ENCODE data around the gene MYO5B. TPM values are rescaled to one million over a fixed set of nuclear protein-coding genes. Genes with fewer than 3 reads are reported as not detected.

Gene MYO5B
- total RNA-seq, 2 donors from 2014 or later = 1.2 to 1.4 TPM

- DNase-seq (ENCODE audit: low spot score) = no peak
- intact Hi-C loops (cut with DNase I) = no loop called here
Observed at GRCh38 chr18:50089702-50090101, 105.2 kb downstream of the MYO5B start.

- intact Hi-C loops (cut with DNase I) = no loop called here
- no peak for DNase-seq (ENCODE audit: low spot score)
Observed at GRCh38 chr18:50083708-50084107, 111.2 kb downstream of the MYO5B start.

GRCh38 chr18:50080932-50081560, 113.9 kb downstream of the MYO5B start:
- intact Hi-C loops (cut with DNase I) = no loop called here
- no peak for DNase-seq (ENCODE audit: low spot score)

- intact Hi-C loops (cut with DNase I) = no loop called here
- DNase-seq (ENCODE audit: low spot score) = no peak
Observed at GRCh38 chr18:50080316-50080715, 114.6 kb downstream of the MYO5B start.

- intact Hi-C loops (cut with DNase I) = loop anchor here in 1 of 2 donors (5.0 kb wide), 1 partner anchor 1983 kb away; no protein-coding TSS in a partner anchor
- no peak for DNase-seq (ENCODE audit: low spot score)
Observed at GRCh38 chr18:50079571-50080295, 115.2 kb downstream of the MYO5B start.

- intact Hi-C loops (cut with DNase I) = loop anchor here in 1 of 2 donors (5.0 kb wide), 1 partner anchor 1986 kb away; no protein-coding TSS in a partner anchor
- DNase-seq (ENCODE audit: low spot score) = no peak
Observed at GRCh38 chr18:50076277-50076676, 118.7 kb downstream of the MYO5B start.

- DNase-seq (ENCODE audit: low spot score) = no peak
- intact Hi-C loops (cut with DNase I) = loop anchor here in 1 of 2 donors (5.0 kb wide), 1 partner anchor 1987 kb away; no protein-coding TSS in a partner anchor
Observed at GRCh38 chr18:50075772-50076171, 119.2 kb downstream of the MYO5B start.

- intact Hi-C loops (cut with DNase I) = no loop called here
- DNase-seq (ENCODE audit: low spot score) = no peak
Observed at GRCh38 chr18:50074404-50074803, 120.5 kb downstream of the MYO5B start.

- intact Hi-C loops (cut with DNase I) = no loop called here
- no peak for DNase-seq (ENCODE audit: low spot score)
Observed at GRCh38 chr18:50073319-50073718, 121.6 kb downstream of the MYO5B start.

- no peak for DNase-seq (ENCODE audit: low spot score)
- intact Hi-C loops (cut with DNase I) = no loop called here
Observed at GRCh38 chr18:50072146-50072545, 122.8 kb downstream of the MYO5B start.

- DNase-seq (ENCODE audit: low spot score) = no peak
- intact Hi-C loops (cut with DNase I) = no loop called here
Observed at GRCh38 chr18:50071397-50071796, 123.5 kb downstream of the MYO5B start.

- DNase-seq (ENCODE audit: low spot score) = no peak
- intact Hi-C loops (cut with DNase I) = no loop called here
Observed at GRCh38 chr18:50069422-50069821, 125.5 kb downstream of the MYO5B start.

- no peak for DNase-seq (ENCODE audit: low spot score)
- intact Hi-C loops (cut with DNase I) = no loop called here
Observed at GRCh38 chr18:50065527-50065926, 129.4 kb downstream of the MYO5B start.

GRCh38 chr18:50065039-50065438, 129.9 kb downstream of the MYO5B start:
- intact Hi-C loops (cut with DNase I) = no loop called here
- no peak for DNase-seq (ENCODE audit: low spot score)

GRCh38 chr18:50061876-50062517, 132.9 kb downstream of the MYO5B start:
- intact Hi-C loops (cut with DNase I) = no loop called here
- DNase-seq (ENCODE audit: low spot score) = no peak

- intact Hi-C loops (cut with DNase I) = no loop called here
- no peak for DNase-seq (ENCODE audit: low spot score)
Observed at GRCh38 chr18:50060822-50061221, 134.1 kb downstream of the MYO5B start.

- no peak for DNase-seq (ENCODE audit: low spot score)
- intact Hi-C loops (cut with DNase I) = no loop called here
Observed at GRCh38 chr18:50058731-50059130, 136.2 kb downstream of the MYO5B start.

- no peak for DNase-seq (ENCODE audit: low spot score)
- intact Hi-C loops (cut with DNase I) = no loop called here
Observed at GRCh38 chr18:50057009-50057408, 137.9 kb downstream of the MYO5B start.

GRCh38 chr18:50056185-50056584, 138.8 kb downstream of the MYO5B start:
- DNase-seq (ENCODE audit: low spot score) = no peak
- intact Hi-C loops (cut with DNase I) = no loop called here

- no peak for DNase-seq (ENCODE audit: low spot score)
- intact Hi-C loops (cut with DNase I) = no loop called here
Observed at GRCh38 chr18:50055488-50055887, 139.5 kb downstream of the MYO5B start.

Measured in posterior vena cava (tissue), 2 donors.